Astrocyte of the cerebellum (primary cell): ENCODE results near the gene POMT2.

ENCODE experiments used
- DNase-seq: peaks from one replicate; pipeline ENCODE4 v3.0.0-alpha.2; 2011; ENCODE audit warnings: low read depth
- H3K4me3 ChIP-seq: 2 replicates; pipeline ENCODE4 v1.5.1; 2011; ENCODE audit warnings: mild to moderate bottlenecking, low read depth, low read length, moderate library complexity
- CTCF ChIP-seq: IDR thresholded peaks from 2 replicates; pipeline ENCODE4 v1.5.1; 2012; ENCODE audit warnings: low read length, low read depth, moderate library complexity, mild to moderate bottlenecking; ENCODE audit errors: missing control alignments
- in situ Hi-C: cut with HindIII; loops from 2 replicates; pipeline ENCODE4 v1.10.0; 2017; ENCODE audit warnings: low sequenced_read_pairs

POMT2 gene

GRCh38 chr14:77260199-77260598 lies 60.5 kb downstream of the POMT2 start:
- in situ Hi-C loops = no loop called here
- no peak for TF ChIP-seq CTCF
- no peak overlapping the region for H3K4me3 ChIP-seq
- DNase-seq = no peak

GRCh38 chr14:77259025-77259715 lies 61.5 kb downstream of the POMT2 start:
- DNase-seq = no peak
- in situ Hi-C loops = no loop called here
- no peak for TF ChIP-seq CTCF
- no peak overlapping the region for H3K4me3 ChIP-seq

GRCh38 chr14:77258566-77258965 lies 62.1 kb downstream of the POMT2 start:
- no peak for TF ChIP-seq CTCF
- H3K4me3 ChIP-seq = no peak overlapping the region
- in situ Hi-C loops = no loop called here
- DNase-seq = no peak

GRCh38 chr14:77257700-77258099 lies 63.0 kb downstream of the POMT2 start:
- no peak for TF ChIP-seq CTCF
- no peak for DNase-seq
- in situ Hi-C loops = no loop called here
- no peak overlapping the region for H3K4me3 ChIP-seq

- TF ChIP-seq CTCF = no peak
- no peak for DNase-seq
- in situ Hi-C loops = no loop called here
- no peak overlapping the region for H3K4me3 ChIP-seq
Observed at GRCh38 chr14:77256694-77257093, 64.0 kb downstream of the POMT2 start.

- in situ Hi-C loops = no loop called here
- no peak for TF ChIP-seq CTCF
- no peak for DNase-seq
- no peak overlapping the region for H3K4me3 ChIP-seq
Observed at GRCh38 chr14:77253333-77254190, 67.1 kb downstream of the POMT2 start.
